ENCODE measurements around the gene USP19. TPM values are rescaled to one million over a fixed set of nuclear protein-coding genes. Genes with fewer than 3 reads are reported as not detected.
A peak's percentile ranks its signal among the peaks of the same experiment; 100 is the strongest.

The USP19 gene
- total RNA-seq, 1 experiment from 2014 or later: 31.5 TPM

DNA sequence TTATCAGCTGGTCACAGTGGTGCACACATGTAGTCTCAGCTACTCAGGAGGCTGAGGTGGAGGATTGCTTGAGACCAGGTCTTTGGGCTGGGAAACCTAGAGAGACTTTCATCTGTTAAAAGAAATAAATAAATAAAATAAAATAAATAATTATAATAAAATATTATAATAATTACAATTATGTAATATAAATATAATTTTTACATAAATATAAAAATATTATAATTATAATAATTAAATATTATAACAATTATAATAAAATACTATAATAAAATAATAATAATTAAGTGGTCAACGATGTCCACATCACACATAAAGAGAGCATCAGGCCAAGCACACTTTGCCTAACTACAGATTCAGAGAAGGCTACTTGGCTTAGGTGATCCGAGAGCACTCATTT lies 41.4 kb downstream of the USP19 start:
- Histone ChIP-seq H3K27ac (ENCODE audit: low read length) (no peak overlapping the region), H3K79me2 (ENCODE audit: low read length) (peaks cover 83% of the 10 kb centered on the region), H3K9me3 (ENCODE audit: low read length) (no peaks in the 10 kb centered on the region), H4K20me1 (ENCODE audit: insufficient read depth, low read depth, low read length) (peaks cover 12% of the 10 kb centered on the region; the same call in 1 of the 2 replicates), H3K4me3 (ENCODE audit: low read length) (no peak overlapping the region), H3K36me3 (ENCODE audit: insufficient read depth, low read length) (peaks cover 24% of the 10 kb centered on the region), H2AFZ (ENCODE audit: low read length) (no peak overlapping the region), H3K4me2 (ENCODE audit: low read depth, low read length, poor library complexity, severe bottlenecking) (no peak overlapping the region), H3K9ac (ENCODE audit: low read length) (no peak overlapping the region), H3K4me1 (ENCODE audit: low read length) (no peaks in the 10 kb centered on the region), H3K9me2 (replicated peaks; ENCODE audit: insufficient read depth, low read length) (no peaks in the 10 kb centered on the region), H3K27me3 (ENCODE audit: low read length) (no peaks in the 10 kb centered on the region)
- DNase-seq: no peak

DNA sequence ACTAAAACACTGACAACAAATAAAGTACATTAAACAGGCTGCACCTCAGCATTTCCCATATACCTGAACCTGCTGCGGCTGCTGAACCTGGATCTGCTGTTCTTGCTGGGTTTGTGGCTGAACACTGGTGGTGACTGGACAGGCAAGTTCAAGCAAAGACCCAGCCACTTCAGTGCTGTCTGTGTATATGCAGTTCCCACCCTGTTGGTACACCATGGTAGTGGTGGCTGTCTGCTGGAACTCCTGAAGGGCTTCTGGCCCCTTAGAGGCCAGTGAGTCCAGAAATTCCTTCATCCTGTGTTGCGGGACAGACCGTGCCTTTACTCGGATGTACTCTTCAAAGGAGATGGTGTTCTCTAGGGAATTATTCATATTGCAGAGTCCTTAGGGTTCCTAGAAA lies 44.0 kb downstream of the USP19 start:
- peak; percentile 38 for DNase-seq
- Histone ChIP-seq H3K4me1 (ENCODE audit: low read length) (no peaks in the 10 kb centered on the region), H3K4me3 (ENCODE audit: low read length) (no peak overlapping the region), H2AFZ (ENCODE audit: low read length) (no peak overlapping the region), H3K27me3 (ENCODE audit: low read length) (no peaks in the 10 kb centered on the region), H3K36me3 (ENCODE audit: insufficient read depth, low read length) (peaks cover 45% of the 10 kb centered on the region), H3K9ac (ENCODE audit: low read length) (no peak overlapping the region), H3K4me2 (ENCODE audit: low read depth, low read length, poor library complexity, severe bottlenecking) (no peak overlapping the region), H4K20me1 (ENCODE audit: insufficient read depth, low read depth, low read length) (peaks cover 5% of the 10 kb centered on the region; the same call in 1 of the 2 replicates), H3K79me2 (ENCODE audit: low read length) (peaks cover 69% of the 10 kb centered on the region), H3K9me3 (ENCODE audit: low read length) (no peaks in the 10 kb centered on the region), H3K9me2 (replicated peaks; ENCODE audit: insufficient read depth, low read length) (no peaks in the 10 kb centered on the region), H3K27ac (ENCODE audit: low read length) (no peak overlapping the region)

DNA sequence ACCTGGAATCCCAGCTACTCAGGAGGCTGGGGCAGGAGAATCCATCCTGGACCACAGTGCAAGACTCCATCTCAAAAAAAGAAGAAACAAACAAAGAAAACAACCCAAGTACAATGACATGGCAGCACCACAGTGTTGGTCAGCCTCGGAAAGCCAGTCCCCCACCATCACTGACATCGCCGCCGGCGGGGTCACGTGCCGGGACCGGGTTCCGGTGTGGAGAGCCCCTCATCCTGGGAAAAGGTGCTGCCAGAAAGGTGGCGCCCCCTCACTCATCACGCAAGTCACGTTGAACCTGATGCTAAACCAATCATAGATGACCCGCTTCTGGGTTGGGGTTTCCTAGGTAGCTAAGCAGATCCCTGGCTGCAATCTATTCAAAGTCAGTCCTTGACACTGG lies 44.5 kb downstream of the USP19 start:
- H2AFZ ChIP-seq (ENCODE audit: low read length): no peak overlapping the region
- peaks cover 5% of the 10 kb centered on the region; the same call in 1 of the 2 replicates for H4K20me1 ChIP-seq (ENCODE audit: insufficient read depth, low read depth, low read length)
- no peak overlapping the region for H3K4me3 ChIP-seq (ENCODE audit: low read length)
- H3K79me2 ChIP-seq (ENCODE audit: low read length): peaks cover 69% of the 10 kb centered on the region
- H3K36me3 ChIP-seq (ENCODE audit: insufficient read depth, low read length): peaks cover 50% of the 10 kb centered on the region
- no peak overlapping the region for H3K4me2 ChIP-seq (ENCODE audit: low read depth, low read length, poor library complexity, severe bottlenecking)
- no peaks in the 10 kb centered on the region for H3K4me1 ChIP-seq (ENCODE audit: low read length)
- no peak overlapping the region for H3K9ac ChIP-seq (ENCODE audit: low read length)
- H3K27ac ChIP-seq (ENCODE audit: low read length): no peak overlapping the region
- peak; percentile 6 for DNase-seq
- no peaks in the 10 kb centered on the region for H3K27me3 ChIP-seq (ENCODE audit: low read length)
- no peaks in the 10 kb centered on the region for H3K9me2 ChIP-seq (replicated peaks; ENCODE audit: insufficient read depth, low read length)
- H3K9me3 ChIP-seq (ENCODE audit: low read length): no peaks in the 10 kb centered on the region

Small RNA genes lying within 50 kb of the gene (small RNA-seq; reads per million reads assigned to genes)
- not detected for gene RN7SL182P

Other genes starting within 250 kb of the USP19 start
- gene SLC25A20, start 221.9 kb downstream of the USP19 start, total RNA-seq (2014; rRNA removed; shearing (Covaris generic); ENCODE audit: low replicate concordance): 20.5 and 33.8 TPM in 2 replicates
- gene ARIH2, start 202.0 kb downstream of the USP19 start, total RNA-seq (2014; rRNA removed; shearing (Covaris generic); ENCODE audit: low replicate concordance): 86.4 and 113 TPM in 2 replicates
- 36.1 and 86.7 TPM in 2 replicates for gene P4HTM, start 130.6 kb downstream of the USP19 start, total RNA-seq (2014; rRNA removed; shearing (Covaris generic); ENCODE audit: low replicate concordance)
- gene WDR6, start 113.4 kb downstream of the USP19 start, total RNA-seq (2014; rRNA removed; shearing (Covaris generic); ENCODE audit: low replicate concordance): 82.1 and 110 TPM in 2 replicates
- gene DALRD3, start 102.2 kb downstream of the USP19 start, total RNA-seq (2014; rRNA removed; shearing (Covaris generic); ENCODE audit: low replicate concordance): 44.8 and 53.4 TPM in 2 replicates
- 228 and 279 TPM in 2 replicates for gene NDUFAF3, start 98.7 kb downstream of the USP19 start, total RNA-seq (2014; rRNA removed; shearing (Covaris generic); ENCODE audit: low replicate concordance)
- 522 and 655 TPM in 2 replicates for gene IMPDH2, start 91.4 kb downstream of the USP19 start, total RNA-seq (2014; rRNA removed; shearing (Covaris generic); ENCODE audit: low replicate concordance)
- gene QRICH1, start 26.8 kb downstream of the USP19 start, total RNA-seq (2014; rRNA removed; shearing (Covaris generic); ENCODE audit: low replicate concordance): 75.4 and 80.0 TPM in 2 replicates
- gene QARS1, start 16.1 kb downstream of the USP19 start, total RNA-seq (2014; rRNA removed; shearing (Covaris generic); ENCODE audit: low replicate concordance): 220 and 257 TPM in 2 replicates
- 3.8 TPM in 1 of 2 replicates, not detected in the other for gene LAMB2, start 12.2 kb upstream of the USP19 start, total RNA-seq (2014; rRNA removed; shearing (Covaris generic); ENCODE audit: low replicate concordance)
- gene CCDC71, start 45.5 kb upstream of the USP19 start, total RNA-seq (2014; rRNA removed; shearing (Covaris generic); ENCODE audit: low replicate concordance): 18.4 and 22.0 TPM in 2 replicates
- gene KLHDC8B, start 50.8 kb upstream of the USP19 start, total RNA-seq (2014; rRNA removed; shearing (Covaris generic); ENCODE audit: low replicate concordance): 8.4 and 16.5 TPM in 2 replicates
- 1.6 and 3.6 TPM in 2 replicates for gene C3orf62, start 156.4 kb upstream of the USP19 start, total RNA-seq (2014; rRNA removed; shearing (Covaris generic); ENCODE audit: low replicate concordance)
- 30.0 and 31.7 TPM in 2 replicates for gene USP4, start 219.2 kb upstream of the USP19 start, total RNA-seq (2014; rRNA removed; shearing (Covaris generic); ENCODE audit: low replicate concordance)
- 89.0 and 127 TPM in 2 replicates for gene GPX1, start 237.5 kb upstream of the USP19 start, total RNA-seq (2014; rRNA removed; shearing (Covaris generic); ENCODE audit: low replicate concordance)

All from Karpas-422 (cell line).